Stimulated activated CD4-positive, alpha-beta T cell treated with anti-CD3 and anti-CD28 coated beads, Interleukin-2, amount 100 ng/mL, for 4 hours (primary cell): Measurements from ENCODE around the gene MRPS33.
"Not testable (repeated sequence)": the region's sequence is repeated elsewhere in the genome, so short reads cannot be mapped to it uniquely, and the experiment has no call there.

Experiments
- DNase-seq: peaks from one replicate; pipeline ENCODE4 v3.0.0-alpha.2; 2020; ENCODE audit warnings: low read depth

Gene MRPS33

GRCh38 chr7:141014524-141015395, at the start of gene MRPS33:
TSS of gene MRPS33 (minus strand) at chr7:141014952. CDS start at chr7:141010633, 4,319 bp downstream.
- peak; percentile 95 for DNase-seq

DNA sequence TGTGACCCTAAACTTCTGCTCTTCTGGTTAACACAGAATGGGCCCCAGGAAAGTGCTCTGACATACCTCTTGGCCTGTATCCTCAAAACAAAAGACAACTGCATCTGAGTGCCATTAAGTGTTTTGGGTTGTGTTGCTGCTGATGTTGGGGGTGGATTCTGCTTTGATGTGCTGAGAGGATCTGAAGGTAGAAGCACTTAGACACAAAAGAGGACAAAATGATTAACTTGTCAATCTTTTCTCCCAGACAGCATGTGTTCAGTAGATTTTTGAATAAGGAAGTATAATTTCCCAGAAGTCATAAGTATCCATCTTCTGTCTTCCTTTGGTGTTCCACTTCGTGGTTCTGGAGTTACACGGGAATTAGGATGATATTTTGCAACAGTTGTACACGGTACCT, 43.0 kb upstream of the MRPS33 start:
- DNase-seq: no peak

DNA sequence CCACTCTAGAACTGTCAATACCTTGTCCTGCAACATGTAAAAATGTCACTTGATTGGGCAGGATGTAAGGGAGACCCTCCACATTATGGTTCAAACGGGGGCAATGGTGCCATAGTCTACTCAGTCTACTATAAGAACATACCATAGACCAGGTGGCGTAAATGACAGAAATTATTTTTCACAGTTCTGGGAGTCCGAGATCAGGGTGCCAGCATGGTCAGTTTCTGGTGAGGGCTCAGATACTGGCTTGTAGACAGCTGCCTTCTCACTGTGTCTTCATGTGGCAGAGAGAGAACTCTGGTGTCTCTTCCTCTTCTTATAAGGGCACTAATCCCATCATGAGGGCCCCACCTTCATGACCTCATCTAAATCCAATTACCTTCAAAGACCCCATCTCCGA, 40.4 kb upstream of the MRPS33 start:
- DNase-seq: no peak

- peak; percentile 6 for DNase-seq
Observed at GRCh38 chr7:141053626-141054025, 38.9 kb upstream of the MRPS33 start.

DNA sequence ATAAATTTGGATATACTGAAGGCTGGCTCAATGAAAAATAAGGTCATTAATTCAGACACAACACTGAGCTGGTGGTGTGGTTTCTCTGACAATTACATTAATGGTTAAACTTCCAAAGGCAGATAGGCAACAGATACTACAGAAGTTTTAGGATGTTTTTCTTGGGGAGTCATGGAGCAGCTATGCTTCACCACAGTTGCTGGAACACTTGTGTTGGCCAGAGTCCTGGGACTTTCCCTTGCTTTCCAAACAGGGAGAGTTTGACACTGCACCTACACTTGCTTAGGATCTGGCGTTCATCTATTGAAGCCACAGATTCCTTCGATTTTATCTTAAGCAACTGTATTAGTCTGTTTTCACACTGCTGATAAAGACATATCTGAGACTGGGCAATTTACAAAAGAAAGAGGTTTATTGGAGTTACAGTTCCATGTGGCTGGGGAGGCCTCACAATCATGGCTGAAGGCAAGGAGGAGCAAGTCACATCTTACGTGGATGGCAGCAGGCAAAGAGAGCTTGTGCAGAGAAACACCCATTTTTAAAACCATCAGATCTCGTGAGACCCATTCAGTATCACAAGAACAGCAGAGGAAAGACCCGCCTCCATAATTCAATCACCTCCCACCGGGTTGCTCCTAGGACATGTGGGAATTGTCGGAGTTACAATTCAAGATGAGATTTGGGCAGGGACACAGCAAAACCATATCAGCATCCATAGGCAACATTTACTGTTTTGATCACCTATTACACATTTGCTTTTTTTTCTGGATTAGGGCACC, 31.3 kb upstream of the MRPS33 start:
- no peak for DNase-seq

DNA sequence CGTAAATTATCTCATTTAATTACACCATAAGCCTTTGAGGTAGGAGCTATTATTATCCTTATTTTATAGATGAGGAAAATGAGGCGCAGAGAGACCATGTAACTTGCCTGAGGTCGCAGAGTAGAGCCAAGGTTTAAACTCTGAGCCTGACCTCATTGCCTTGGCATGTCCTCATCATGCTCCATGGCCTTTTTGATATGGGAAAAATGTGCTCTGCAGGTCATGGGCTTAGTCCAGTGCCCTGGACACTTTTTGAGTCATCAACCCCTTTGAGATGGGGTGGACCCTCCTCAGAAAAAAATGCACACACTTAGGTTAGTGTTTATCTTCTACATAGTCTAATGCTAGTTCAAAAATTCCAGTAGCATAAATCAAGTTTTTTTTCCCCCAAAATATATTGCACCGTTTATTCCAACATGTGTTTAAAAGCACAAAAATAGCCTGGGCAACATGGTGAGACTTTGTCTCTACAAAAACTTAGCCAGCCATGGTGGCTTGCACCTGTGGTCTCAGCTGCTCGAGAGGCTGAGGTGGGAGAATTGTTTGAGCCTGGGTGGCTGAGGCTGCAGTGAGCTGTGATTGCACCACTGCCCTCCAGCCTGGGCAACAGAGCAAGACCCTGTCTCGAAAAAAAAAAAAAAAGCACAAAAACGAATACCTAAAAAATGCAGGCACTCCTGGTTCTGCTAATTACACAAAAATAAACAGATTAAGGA, 30.5 kb upstream of the MRPS33 start:
- DNase-seq: no peak

DNA sequence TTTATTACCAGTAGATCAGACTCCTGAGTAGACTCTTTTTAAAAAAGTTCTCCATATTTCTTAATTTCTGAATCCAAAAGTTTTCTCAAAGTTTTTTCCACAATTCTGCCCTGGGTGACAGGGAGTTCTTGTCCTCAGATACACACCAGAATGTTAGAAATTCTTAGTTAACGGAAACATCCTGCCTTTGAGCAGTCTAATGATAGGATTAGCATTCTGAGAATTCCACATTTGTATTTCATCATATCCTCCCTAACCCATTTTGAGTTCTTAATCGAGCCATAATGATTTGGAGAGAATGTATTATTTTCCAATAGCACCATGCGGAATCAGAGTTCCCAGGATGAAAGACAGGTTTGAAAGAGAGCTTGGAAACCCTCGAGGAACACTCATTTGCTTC, 28.9 kb upstream of the MRPS33 start:
- no peak for DNase-seq

- no peak for DNase-seq
Observed at GRCh38 chr7:141042222-141043193, 27.8 kb upstream of the MRPS33 start.

GRCh38 chr7:141039376-141039775, 24.6 kb upstream of the MRPS33 start:
- no peak for DNase-seq

DNA sequence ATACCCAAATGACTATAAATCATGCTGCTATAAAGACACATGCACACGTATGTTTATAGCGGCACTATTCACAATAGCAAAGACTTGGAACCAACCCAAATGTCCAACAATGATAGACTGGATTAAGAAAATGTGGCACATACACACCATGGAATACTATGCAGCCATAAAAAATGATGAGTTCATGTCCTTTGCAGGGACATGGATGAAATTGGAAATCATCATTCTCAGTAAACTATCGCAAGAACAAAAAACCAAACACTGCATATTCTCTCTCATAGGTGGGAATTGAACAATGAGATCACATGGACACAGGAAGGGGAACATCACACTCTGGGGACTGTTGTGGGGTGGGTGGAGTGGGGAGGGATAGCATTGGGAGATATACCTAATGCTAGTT, 23.3 kb upstream of the MRPS33 start:
- DNase-seq: not testable (repeated sequence)

DNA sequence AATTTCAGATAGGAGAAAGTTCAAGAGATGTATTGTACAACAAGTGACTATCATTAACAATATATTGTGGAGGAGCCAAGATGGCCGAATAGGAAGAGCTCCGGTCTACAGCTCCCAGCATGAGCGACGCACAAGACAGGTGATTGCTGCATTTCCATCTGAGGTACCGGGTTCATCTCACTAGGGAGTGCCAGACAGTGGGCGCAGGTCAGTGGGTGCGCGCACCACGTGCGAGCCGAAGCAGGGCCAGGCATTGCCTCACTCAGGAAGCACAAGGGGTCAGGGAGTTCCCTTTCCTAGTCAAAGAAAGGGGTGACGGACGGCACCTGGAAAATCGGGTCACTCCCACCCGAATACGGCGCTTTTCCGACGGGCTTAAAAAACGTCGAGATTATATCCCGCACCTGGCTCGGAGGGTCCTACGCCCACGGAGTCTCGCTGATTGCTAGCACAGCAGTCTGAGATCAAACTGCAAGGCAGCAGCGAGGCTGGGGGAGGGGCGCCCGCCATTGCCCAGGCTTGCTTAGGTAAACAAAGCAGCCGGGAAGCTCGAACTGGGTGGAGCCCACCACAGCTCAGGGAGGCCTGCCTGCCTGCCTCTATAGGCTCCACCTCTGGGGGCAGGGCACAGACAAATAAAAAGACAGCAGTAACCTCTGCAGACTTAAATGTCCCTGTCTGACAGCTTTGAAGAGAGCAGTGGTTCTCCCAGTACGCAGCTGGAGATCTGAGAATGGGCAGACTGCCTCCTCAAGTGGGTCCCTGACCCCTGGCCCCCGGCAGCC, 18.0 kb upstream of the MRPS33 start:
- DNase-seq: not testable (repeated sequence)

DNA sequence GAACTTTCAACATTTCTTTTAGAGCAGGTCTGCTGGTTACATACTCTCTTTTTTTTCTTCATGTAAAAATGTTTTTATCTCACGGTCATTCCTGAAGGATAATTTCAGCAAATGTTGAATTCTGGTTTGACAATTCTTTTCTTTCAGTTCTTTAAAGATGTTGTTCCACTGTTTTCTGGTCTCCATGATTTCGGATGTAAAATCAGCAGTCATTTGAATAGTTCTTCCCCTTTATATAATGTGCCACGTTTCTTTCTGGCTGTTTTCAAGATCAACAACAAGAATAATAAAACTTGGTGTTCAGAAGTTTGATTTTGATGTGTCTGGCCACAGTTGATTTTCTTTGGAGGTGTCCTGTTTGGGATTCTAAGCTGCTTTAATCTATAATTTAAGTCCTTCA, 14.0 kb upstream of the MRPS33 start:
- DNase-seq: no peak

GRCh38 chr7:141027043-141027442, 12.3 kb upstream of the MRPS33 start:
- DNase-seq: no peak

DNA sequence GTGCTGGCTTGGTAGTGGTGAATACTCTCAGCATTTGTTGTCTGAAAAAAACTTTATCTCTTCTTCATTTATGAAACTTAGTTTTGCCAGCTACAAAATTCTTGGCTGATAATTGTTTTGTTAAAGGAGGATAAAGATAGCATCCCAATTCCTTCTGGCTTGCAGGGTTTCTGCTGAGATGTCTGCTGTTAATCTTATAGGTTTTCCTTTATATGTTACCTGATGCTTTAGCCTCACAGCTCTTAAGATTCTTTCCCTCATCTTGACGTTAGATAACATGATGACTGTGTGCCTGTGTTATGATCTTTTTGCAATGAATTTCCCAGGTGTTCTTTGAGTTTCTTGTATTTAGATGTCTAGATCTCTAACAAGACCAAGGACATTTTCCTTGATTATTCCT, 9.9 kb upstream of the MRPS33 start:
- DNase-seq: no peak

- no peak for DNase-seq
Observed at GRCh38 chr7:141023295-141023694, 8.5 kb upstream of the MRPS33 start.

- DNase-seq: no peak
Observed at GRCh38 chr7:141017555-141017954, 2.8 kb upstream of the MRPS33 start.

- no peak for DNase-seq
Observed at GRCh38 chr7:141016349-141016748, 1.6 kb upstream of the MRPS33 start.

DNA sequence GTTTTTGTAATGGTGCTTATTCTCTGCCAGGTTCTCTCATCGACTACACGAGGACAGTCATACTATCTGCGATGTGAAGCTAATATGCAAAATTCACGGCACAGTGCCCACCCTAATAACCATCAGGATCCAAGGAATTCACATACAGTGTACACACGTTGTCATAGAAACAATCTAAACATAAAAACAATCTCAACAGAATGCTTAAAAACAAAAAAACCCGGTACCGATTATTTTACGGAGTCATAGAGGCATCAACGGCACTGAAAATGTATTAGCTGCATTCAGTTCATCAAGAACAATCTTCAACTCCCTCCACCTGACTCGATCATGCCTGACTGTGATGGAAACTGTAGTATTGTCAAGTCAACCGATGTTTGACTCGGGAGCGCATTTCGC, 628 bp downstream of the MRPS33 start:
- DNase-seq: no peak

DNA sequence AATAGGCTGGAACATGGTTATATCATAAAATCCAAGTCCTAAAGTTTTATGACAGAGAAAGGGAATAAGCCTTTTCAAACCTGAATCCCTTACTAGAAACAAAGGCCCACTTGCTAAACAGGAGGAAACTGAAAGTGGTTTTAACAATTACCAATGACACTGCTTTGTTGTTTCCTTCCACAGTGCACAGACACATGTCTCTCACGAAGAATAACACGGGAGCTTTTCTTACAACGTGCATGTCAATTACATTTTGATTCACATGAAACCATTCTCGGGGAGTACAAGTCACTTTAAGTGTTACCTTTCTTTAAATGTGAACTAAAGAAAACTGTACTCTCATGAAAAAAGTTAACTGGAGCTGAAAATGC, 1.4 kb downstream of the MRPS33 start:
- DNase-seq: no peak

- no peak for DNase-seq
Observed at GRCh38 chr7:141012696-141013344, 1.9 kb downstream of the MRPS33 start.
